NCI-H1436 (cell line): ENCODE results near the gene CPNE5.
A peak's percentile ranks its signal among the peaks of the same experiment; 100 is the strongest.

ENCODE experiments used
- DNase-seq: peaks from one replicate; lab custom pipeline; 2025; lab: John Stamatoyannopoulos, UW

CPNE5 gene

DNA sequence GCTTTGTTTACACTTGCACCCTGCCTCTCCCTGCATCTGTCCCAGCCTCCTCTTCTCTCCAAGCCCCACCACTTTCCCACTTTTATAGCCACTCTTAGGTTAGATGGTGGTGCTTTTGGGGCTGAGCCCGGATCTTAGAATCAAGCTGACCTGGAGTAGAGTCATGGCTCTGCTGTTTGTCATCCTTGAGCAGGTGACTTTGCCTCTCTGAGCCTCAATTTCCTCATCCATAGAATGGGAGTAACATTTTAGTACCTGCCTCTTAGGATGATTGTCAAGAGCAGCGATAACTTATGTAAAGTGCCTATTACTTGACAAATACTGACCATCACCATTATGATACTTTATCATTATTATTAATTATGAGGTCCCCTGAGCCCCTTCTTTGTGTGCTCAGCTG, 48.2 kb downstream of the CPNE5 start:
- DNase-seq: no peak

DNA sequence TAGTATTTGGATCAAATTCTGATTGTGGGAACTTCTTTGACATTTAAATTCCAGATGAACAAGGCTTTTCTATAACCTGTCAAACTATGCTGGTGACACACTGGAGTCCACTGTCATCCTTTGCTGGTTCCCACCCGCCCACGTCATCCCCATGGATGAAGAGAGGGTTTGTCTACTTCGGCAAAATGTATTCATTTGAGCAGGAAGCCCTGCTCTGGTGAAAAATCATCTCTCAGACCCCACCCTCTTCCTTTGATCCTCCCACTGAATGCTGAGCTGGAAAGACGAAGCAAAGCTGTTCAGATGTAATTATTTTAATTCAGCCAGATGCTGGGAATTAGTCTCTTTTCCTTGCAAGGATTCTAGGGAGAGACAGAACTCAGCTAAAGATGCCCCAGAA, 50.5 kb downstream of the CPNE5 start:
- no peak for DNase-seq

DNA sequence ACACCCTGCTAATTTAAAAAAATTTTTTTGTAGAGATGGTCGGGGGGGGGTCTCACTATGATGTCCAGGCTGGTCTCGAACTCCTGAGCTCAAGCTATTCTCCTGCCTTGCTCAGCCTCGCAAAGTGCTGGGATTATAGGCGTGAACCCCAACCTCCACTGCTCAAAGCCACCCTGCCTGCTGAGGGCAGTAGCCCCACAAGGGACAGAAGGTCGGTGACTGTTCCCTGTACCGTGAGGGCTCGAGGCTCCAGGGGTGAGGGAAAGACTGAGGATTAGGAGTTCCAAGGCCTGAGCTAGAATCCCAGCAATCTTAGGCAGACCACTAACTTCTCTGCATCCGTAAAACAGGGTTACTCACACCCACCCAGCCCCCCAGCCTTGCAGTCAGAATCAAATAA, 51.1 kb downstream of the CPNE5 start:
- no peak for DNase-seq

DNA sequence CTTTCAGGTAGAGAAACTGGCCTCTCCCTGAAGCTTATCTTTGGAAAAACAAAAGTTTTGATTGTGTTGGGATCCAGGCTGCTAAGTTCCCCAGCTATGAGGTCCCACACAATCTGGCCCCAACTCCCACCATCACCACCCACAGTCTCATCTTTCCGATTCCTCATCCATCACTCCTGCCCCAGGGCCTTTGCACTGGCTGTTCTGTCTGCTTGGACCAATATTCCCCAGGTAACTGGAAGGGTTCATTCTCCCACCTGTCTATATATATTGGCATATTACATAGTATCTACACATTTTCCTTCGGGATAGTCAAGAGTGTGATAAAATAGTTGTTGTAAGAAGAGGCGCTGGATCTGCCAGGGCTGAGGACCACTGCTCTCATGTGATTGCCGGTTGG, 52.0 kb downstream of the CPNE5 start:
- no peak for DNase-seq

DNA sequence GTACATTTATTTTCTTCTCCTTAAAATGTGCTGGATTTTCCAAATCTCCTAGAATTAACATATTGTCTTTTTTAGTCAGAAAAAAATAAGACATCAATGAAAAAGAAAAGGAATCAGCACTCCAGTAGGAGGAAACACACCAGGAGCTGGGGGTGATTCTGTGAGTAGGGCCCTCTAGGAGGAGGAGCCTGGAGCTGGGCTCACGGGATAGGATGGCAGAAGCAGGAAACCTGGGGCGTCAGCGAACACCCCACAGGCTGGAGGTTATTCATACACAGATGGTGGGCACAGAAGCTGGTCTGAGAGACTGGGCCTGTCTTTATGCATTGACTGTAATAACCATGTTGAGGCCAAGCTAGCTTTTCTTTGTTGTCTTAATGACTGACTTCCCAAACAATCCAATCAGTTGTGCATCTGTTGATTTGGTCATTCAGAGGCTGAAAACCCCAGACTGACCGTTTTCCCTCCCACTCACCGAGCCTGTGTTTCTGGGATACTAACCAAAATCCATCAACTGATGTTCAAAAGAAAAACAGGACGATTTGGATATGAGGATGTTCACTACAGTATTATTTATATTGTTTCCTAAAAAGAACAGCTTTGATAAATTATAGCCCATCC, 53.1 kb downstream of the CPNE5 start:
- DNase-seq: no peak

DNA sequence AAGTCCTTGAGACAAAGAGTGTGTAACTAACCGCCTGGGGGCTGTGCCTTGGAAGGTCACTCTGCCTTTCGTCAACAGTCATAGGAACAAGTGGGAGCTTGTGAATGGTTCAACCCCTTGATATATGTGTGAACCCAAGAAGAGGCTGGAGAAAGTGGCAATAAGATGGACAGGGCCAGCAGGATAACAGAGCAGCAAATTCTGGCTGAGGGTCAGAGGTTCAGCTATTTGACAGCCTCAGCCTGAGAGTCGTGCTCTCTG, 54.9 kb downstream of the CPNE5 start:
- DNase-seq: no peak

DNA sequence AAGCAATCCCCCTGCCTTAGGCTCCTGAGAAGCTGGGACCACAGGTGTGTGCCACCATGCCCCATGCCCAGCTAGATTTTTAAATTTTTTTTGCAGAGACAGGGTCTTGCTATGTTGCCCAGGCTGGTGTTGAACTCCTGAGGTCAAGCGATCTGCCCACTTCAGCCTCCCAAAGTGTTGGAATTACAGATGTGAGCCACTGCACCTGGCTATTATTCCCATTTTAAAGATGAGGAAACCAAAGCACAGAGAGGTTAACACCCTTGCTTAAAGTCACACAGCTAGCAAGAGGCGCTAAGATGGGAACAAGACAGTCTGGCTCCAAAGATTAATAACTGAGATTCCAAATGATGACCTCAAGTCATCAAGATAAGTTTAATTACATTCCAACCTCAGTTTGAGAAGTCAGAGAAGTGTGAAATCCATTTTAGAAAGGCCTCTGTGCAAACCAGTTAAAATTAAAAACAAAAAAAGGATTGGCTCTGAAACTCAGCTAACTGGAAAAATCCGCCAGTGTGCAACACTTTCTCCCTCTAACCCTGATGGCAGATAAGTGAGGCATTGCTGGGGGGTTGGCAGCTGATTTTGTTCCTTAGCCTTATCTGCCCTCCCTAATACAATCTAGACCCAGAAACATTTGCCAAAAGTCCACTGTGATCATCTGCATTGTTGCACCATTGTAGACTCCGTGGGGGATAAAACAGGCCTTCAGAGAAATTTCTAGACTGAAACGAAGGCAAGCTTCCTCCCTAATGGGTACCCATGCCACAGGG, 55.5 kb downstream of the CPNE5 start:
- no peak for DNase-seq

DNA sequence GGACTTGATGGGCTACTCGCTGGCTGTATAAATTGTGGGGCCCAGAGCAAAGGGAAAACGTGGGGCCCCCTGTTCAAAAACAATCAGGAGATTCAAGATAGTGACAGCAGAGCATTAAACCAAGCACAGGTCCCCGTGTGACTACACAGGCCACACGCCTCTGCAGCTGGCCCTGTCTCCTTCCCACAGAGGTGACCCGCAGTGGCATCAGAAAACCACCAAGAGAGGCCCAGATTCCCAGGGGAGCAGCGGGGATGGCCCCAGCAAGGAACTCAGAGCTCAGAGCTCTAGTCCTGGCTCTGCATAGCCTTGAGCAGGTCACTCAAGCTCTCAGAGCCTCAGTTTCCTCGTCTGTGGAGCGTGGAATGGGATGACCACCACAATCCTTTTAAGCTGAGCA, 57.6 kb downstream of the CPNE5 start:
- no peak for DNase-seq

DNA sequence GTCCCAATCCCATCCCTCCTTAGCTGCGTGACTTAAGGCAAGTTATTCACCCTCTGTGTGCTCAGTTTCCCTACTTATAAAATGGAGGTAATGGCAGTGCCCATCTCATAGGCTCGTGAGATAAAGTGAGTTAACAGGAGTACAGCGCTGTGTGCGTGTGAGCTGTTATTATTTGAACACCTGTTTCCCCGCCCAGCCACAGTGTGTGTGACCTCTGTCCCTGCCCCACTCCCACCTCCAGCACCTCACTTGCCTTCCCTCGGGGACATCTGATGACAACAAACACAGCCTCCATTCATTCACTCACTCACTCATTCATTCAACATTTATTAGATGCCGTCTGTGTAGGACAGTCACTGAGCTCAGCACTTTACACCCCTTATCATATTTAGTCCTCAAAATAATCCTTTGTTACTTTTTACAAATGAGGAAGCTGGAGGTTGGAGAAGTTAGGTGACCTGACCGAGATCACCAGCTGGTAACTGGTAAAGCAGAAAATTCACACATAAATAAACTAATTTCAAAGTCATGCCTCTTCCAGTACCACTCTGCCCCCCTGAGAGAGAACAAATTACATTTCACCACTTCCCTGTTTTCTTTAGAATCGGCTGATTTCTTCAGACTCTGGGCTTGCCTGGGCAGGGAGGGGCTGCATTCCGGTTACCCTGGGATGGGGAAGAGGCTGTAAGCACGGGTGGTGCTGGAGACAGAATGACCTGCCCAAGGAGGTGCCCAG, 58.6 kb downstream of the CPNE5 start:
- no peak for DNase-seq

DNA sequence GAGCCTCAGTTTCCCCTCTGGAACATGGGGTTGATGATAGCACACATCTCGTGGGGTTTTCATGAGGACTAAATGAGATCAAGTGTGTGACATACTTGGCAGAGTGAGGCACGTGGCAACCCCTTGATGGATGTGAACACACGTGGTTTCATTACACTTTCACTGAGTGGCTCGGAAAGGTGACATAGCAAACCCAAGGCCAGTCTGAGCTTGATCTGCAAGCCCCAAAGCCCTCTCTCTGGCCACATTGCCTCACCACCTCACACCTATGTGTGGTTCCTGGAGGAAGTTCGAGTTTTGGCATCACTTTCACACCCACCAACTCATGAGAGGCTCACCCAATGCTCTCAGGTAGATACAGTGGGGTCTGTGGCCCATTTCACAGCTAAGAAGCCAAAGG, 60.0 kb downstream of the CPNE5 start:
- no peak for DNase-seq

DNA sequence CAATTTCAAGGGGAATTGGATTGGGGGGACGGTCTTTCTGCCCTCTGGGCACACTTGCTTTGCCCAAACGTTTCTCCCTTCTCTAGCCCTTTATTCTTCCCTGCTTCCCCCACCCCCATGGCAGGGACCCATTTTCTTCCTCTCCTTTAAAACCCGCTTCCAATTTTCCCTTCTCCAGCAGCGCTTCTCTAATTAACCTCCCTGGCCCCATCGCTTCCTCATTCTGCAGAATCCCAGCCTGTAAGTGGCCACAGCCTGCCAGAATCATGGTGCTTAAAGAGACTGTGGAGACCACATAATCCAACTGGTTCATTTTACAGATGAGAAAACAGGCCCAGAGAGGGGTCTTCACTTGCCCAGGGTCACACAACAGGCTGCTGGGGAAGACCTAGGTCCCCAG, 61.4 kb downstream of the CPNE5 start:
- DNase-seq: no peak

DNA sequence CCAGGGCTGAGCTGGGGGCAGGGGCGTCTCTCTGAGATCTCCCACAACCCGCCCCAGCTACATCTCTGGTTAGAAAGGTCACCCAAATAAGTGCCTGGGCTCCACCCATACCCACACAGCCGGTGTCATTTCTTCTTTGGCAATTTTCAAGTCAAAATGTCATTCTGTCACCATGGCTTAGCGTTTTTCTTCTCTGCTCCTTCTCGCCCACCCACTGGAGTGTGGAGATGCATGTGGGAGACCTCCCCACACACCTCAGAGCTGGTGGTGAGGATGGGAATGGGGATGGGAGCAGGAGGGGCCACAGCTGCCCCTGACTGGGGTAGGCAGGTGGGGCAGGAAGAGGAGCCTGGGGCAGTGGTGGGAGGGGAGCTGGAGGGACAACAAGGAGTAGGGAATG, 63.1 kb downstream of the CPNE5 start:
- DNase-seq: no peak

DNA sequence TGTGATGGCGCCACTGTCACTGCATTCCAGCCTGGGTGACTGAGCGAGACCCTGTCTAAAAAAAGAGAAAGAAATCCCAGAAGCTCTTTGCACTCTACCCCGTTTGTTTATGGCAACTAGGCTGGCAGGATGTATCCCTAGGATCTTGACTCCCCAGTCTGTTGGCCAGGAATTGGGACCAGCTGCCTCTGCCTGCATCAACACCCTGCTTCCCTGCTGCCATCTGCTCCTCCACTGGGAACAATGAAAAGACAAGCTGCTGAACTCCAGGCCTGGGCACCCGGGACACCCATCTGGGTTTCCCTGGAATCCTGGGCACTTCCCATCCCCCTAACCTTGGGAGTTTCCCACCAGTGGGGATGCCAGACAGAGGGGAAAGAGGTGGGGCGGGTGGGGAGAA, 64.9 kb downstream of the CPNE5 start:
- no peak for DNase-seq

DNA sequence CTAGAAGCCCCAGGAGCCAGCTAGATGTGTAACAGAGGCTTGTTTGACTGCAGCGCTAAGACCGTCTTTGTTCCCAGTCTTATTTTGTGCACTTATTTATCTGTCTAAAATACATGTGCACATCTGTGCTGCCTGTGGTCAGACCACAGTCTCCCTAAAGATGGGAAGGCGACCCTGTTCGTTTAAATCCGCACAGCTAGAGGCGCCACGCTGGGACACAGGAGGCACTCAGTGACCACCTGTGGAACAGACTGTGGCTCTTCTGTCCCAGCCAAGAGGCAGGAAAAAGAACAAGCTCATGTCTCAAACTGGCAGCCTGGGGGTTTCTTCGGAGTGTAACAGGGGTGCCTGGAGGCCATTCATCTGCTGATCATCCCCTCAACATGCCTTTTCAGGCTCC, 66.8 kb downstream of the CPNE5 start:
- no peak for DNase-seq

DNA sequence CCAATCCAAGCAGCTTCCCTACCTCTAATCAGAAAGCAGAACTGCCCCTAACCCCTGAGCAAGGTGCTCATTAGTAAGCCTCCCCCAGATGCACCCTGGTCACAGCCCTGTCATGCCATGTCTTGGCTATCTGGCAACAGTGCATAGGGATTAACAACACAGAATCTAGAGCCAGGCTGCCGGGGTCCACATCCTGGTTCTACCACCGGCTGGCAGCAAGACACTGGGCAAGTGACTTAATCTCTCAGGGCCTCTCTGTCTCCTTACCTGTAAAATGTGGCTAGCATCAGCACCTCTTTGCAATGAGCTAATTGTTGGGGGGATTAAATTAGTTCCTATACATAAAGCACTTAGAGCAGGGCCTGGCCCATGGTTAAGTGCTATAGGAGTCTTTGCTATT, 68.1 kb downstream of the CPNE5 start:
- no peak for DNase-seq

DNA sequence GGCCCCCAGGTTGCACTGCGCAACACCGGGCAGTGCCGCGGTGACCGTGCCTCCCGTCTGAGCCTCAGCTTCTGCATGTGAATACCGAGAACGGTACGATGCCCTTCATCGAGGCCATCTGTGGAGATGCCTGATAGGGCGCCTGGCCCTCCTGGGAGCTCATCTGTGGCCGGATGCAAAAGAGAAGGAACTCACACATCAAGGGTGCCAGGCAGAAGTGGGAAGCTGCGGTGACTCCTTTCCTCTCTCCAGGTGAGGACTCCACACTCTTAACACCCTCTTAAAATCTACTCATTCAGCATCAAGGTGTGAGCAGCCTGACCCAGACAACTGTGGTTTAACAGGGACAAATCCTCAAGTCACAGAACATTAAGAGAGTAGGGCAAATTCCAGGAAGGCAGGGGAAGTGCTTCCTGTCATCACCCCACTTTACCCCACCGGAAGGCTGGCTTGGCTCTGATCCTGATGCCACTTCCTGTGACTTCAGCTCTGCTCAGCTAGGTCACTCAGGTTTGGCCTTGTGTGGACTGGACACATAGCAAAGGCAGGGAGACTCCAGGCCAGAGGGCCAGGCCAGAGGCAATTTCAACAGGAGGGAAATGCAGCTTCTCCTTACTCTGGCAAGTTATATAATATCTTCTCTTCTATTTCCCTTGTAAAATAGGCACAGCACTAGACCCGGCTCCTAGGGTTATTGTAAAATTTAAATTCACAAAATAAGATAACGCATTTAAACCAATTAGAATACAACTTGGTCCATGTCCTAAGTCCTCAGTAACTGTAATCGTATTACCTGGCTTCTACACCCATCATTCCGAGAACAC, 69.4 kb downstream of the CPNE5 start:
- DNase-seq: no peak

DNA sequence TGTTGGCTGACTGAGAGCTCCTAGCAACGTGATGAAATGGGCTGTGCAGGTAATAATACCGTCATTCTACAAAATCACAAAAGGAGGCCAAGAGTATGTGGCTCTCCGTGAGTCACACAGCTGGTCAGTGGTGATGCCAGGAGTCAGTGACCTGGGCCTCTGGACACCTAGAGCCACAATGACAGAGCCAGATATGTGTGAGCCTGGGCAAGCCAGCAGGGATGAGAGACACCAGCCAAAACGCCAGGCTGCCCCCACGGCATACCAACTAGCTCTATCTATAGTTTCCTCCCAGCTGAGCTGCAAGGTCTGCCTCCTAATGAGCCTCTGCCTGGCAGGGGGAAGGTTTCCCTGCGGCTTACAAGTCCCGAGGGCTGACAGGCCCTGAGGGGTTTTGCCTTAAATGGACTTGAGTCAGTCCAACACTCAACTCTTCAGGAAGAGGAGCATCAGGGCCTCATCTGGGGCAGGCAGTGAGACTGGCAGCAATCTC, 70.0 kb downstream of the CPNE5 start:
- DNase-seq: no peak

DNA sequence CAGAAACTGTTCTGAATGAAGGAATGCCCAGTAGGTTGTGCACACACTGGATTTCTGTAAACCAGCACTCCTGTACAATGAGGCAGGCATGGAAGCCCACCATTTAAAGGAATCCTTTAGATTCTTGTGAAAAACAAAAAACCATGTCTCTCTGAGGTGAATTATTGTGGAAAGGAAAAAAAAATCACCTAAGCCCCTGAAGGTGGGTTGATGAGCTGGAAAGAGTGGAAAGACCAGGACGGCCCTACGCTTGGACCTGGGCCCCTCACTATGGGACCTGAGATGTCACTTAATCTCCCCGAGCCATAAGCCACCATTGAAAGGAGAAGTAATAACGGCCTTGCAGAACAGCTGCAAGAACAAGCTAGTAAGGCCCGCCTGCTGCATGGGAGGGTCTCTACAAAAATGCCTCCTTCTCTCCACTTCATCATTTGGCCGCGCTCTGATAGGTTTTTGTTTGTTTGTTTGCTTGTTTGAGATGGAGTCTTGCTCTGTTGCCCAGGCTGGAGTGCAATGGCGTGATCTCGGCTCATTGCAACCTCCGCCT, 72.8 kb downstream of the CPNE5 start:
- no peak for DNase-seq

DNA sequence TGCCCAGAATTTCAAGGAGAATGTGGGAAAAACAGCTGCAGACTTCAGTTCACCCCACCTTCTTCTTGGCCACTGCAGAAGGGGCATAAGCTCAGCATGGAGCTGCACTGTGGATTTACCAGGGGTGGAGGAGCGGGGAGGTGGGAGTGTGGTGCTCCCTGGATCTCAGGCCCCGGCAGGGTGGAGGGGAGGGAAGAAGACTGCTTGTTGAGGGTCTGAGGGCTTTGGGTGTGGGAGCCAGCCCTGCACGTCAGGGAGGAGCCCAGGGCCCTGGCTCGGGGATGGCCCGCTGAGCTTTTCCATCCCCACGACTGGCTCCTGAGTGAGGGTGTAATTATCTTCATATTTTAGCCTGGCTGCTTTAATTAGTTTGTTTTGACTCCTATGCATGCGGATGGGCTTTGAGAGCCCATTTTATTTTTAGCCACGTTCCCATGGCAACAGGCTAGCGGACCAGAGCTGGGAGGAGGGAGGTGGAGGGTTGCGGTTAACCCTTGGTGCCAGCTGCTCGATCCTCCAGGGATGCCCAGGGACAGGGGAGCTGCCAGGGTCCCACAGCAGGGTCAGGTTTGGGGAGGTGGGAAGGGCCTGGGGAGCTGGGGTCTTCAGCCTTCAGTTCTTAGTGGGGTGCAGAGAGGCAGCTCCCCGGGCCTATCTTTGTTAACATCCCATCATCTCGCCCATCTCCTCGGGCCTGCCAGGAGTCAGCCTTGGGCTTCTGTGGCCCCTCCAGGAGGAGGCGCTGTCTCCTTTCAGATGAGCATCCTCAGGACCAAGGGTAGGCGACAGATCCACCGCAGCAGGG, 73.4 kb downstream of the CPNE5 start:
- DNase-seq: peak; percentile 83

DNA sequence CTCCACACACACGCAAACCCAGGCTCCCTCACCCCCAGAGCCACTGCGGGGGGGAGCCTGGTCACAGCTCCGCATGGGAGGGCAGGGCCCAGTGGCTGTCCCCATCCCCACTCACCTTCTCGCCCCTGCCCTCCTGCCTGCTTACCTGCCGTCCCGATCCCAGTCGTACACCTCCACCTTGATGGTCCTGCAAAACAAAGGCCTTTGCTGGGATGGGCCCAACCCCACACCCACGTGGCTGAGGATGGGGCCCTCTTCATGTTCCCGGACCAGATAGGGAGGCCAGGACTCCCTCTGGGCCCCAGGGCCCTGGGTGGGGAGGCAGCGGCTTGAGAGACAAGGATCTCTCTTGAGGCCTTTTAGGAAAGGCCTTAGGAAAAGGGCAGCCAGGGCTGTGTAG, 74.1 kb downstream of the CPNE5 start:
- DNase-seq: no peak

DNA sequence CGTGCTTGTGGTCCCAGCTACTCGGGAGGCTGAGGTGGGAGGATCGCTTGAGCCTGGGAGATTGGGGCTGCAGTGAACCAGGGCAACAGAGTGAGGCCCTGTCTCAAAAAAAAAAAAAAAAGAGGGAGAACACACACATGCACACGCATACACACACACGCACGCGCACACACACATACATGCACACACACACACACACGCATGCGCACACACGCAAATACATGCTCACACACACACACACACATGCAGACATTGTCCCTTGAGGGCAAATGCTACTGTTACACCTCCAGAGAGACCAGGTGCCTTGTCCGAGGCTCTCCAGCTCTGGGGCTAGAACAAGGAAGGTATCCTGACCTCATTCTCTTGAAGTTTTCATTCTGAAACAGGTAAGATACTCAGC, 77.1 kb downstream of the CPNE5 start:
- DNase-seq: no peak
